ENCODE results near the gene GSK3B. TPM values are rescaled to one million over a fixed set of nuclear protein-coding genes. Genes with fewer than 3 reads are reported as not detected.

Gene GSK3B
- total RNA-seq, 1 experiment from 2014 or later = 56.5 TPM

DNA sequence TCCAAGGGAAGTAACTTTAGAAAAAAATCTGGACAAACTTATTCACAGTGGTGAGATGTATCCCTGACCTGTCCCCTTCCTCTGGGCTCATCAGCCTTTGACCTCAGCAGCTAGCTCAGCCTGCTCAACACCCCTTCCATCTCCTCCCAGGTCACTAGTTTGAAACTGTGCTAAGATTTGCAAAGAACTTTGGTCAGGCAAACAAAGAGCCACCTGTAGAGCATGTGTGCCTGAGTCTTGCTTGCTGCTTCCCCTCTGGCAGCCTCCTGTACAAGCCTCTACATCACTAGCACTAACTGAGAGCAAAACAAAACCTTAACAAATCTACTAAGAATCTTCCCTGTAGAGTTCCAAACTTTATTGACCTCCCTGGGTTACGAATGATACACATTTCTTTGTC lies 268.4 kb downstream of the GSK3B start:
- no peak overlapping the region for H2BK120ac ChIP-seq (ENCODE audit: low read depth, low read length, poor library complexity, severe bottlenecking)
- H2BK5ac ChIP-seq (ENCODE audit: insufficient read length, low read length) = no peak overlapping the region
- no peak overlapping the region for H3K4me2 ChIP-seq (ENCODE audit: insufficient read depth, insufficient read length, low read length)
- H2BK12ac ChIP-seq (ENCODE audit: insufficient read length, low read depth, low read length) = no peak overlapping the region
- no peak overlapping the region for H4K91ac ChIP-seq (ENCODE audit: insufficient read length, low read depth, low read length)
- no peaks in the 10 kb centered on the region for H3K79me1 ChIP-seq (ENCODE audit: insufficient read depth, low read depth, low read length, poor library complexity, severe bottlenecking)
- H4K20me1 ChIP-seq (ENCODE audit: control insufficient read depth, insufficient read depth, insufficient read length) = no peaks in the 10 kb centered on the region
- H4K8ac ChIP-seq (replicated peaks; ENCODE audit: insufficient read length, low read depth, low read length) = no peak overlapping the region
- no peak overlapping the region for H3K18ac ChIP-seq (ENCODE audit: insufficient read length, low read depth, low read length)
- no peak for DNase-seq
- Mint-ChIP-seq H3K4me1 (peaks cover 43 to 57% of the 10 kb centered on the region in 2 experiments), H3K9me3 (no peaks in the 10 kb centered on the region), H3K4me3 (no peak overlapping the region), H3K36me3 (ENCODE audit: insufficient read depth in 1 of 3, low read depth in 3 of 3) (peaks cover 3 to 5% (median 4%) of the 10 kb centered on the region in 3 experiments; a peak in 3 of 7 replicates), H3K27me3 (ENCODE audit: low read depth) (no peaks in the 10 kb centered on the region), H3K27ac (peak overlapping the region in 2 of 3 experiments; percentile 13 to 80; a peak in 5 of 7 replicates)
- H3K56ac ChIP-seq (ENCODE audit: insufficient read length, low read depth, low read length) = no peak overlapping the region
- no peaks in the 10 kb centered on the region for H3K9me3 ChIP-seq (ENCODE audit: control insufficient read depth, low read depth, low read length)
- WGBS (ENCODE audit: extremely low coverage, insufficient read length, low lambda C conversion rate) = no CpG with 5 or more reads among the region's 1 CpG
- no peak overlapping the region for H2AFZ ChIP-seq (ENCODE audit: low read length)
- H3K4ac ChIP-seq (ENCODE audit: low read depth, low read length) = no peak overlapping the region
- peaks cover 9% of the 10 kb centered on the region for H3K4me1 ChIP-seq (ENCODE audit: insufficient read depth, low read length)
- no peak overlapping the region for H2BK15ac ChIP-seq (ENCODE audit: low read depth, low read length)
- 0 out of 2 replicates have a peak, but pooled peaks cover 2% of the 10 kb centered on the region for H3K79me2 ChIP-seq (ENCODE audit: insufficient read depth, low read length)
- TF ChIP-seq, protein P1, sequence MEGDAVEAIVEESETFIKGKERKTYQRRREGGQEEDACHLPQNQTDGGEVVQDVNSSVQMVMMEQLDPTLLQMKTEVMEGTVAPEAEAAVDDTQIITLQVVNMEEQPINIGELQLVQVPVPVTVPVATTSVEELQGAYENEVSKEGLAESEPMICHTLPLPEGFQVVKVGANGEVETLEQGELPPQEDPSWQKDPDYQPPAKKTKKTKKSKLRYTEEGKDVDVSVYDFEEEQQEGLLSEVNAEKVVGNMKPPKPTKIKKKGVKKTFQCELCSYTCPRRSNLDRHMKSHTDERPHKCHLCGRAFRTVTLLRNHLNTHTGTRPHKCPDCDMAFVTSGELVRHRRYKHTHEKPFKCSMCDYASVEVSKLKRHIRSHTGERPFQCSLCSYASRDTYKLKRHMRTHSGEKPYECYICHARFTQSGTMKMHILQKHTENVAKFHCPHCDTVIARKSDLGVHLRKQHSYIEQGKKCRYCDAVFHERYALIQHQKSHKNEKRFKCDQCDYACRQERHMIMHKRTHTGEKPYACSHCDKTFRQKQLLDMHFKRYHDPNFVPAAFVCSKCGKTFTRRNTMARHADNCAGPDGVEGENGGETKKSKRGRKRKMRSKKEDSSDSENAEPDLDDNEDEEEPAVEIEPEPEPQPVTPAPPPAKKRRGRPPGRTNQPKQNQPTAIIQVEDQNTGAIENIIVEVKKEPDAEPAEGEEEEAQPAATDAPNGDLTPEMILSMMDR (conservative IDR thresholded peaks at IDR 0.05) = no peak
- no peak overlapping the region for H2AK5ac ChIP-seq (ENCODE audit: insufficient read length, low read length)
- no peak overlapping the region for H2BK20ac ChIP-seq (ENCODE audit: low read depth, low read length, poor library complexity, severe bottlenecking)
- H3K23me2 ChIP-seq (ENCODE audit: insufficient read length, low read depth, low read length, poor library complexity, severe bottlenecking) = no peaks in the 10 kb centered on the region
- H4K5ac ChIP-seq (ENCODE audit: insufficient read length, low read depth, low read length) = no peak overlapping the region
- H3K27ac ChIP-seq (ENCODE audit: insufficient read length, low read depth, low read length) = peak overlapping the region; percentile 36
- no peak overlapping the region for H3K23ac ChIP-seq (ENCODE audit: insufficient read length, low read depth, low read length)
- H3K27me3 ChIP-seq (ENCODE audit: insufficient read depth, low read length) = no peaks in the 10 kb centered on the region
- H3K9ac ChIP-seq (ENCODE audit: extremely low read depth, insufficient read length, low read length) = no peak overlapping the region
- H3T11ph ChIP-seq (ENCODE audit: low read length) = no peak overlapping the region
- H3K14ac ChIP-seq (ENCODE audit: insufficient read depth, low read length) = no peak overlapping the region
